Bronchial epithelial cell (primary cell): ENCODE measurements around the gene NTRK3. TPM values are rescaled to one million over a fixed set of nuclear protein-coding genes. Genes with fewer than 3 reads are reported as not detected.

ENCODE experiments used
- DNase-seq: peaks from one replicate; pipeline ENCODE4 v3.0.0-alpha.2; 2010; ENCODE audit warnings: low read depth
- FAIRE-seq: peaks from 2 replicates; lab custom pipeline; 2011; peaks lifted over from hg19 to GRCh38; lab: Jason Lieb, UNC
- H3K27me3 ChIP-seq: 2 replicates; pipeline ENCODE4 v1.5.1; 2011; ENCODE audit warnings: low read length; ENCODE audit not compliant: control insufficient read depth, insufficient read depth
- H3K36me3 ChIP-seq: 2 replicates; pipeline ENCODE4 v1.5.1; 2011; ENCODE audit warnings: low read length; ENCODE audit not compliant: control insufficient read depth, insufficient read depth
- H3K4me3 ChIP-seq: 2 replicates; pipeline ENCODE4 v1.5.1; 2011; ENCODE audit warnings: mild to moderate bottlenecking, low read depth, low read length, control low read depth
- CTCF ChIP-seq: IDR thresholded peaks from 2 replicates; pipeline ENCODE4 v1.5.1; 2011; ENCODE audit warnings: mild to moderate bottlenecking, moderate library complexity, low read length, control low read depth, inconsistent platforms; ENCODE audit not compliant: insufficient read depth, severe bottlenecking
- total RNA-seq: library from RNA; depleted of rRNA; stranded (reverse); fragments of >200 nt; gene quantifications from 2 replicates; pipeline ENCODE4 v1.2.1, GENCODE V29; 2014

Gene NTRK3
- total RNA-seq, 1 donor from 2014 or later: not detected

DNA sequence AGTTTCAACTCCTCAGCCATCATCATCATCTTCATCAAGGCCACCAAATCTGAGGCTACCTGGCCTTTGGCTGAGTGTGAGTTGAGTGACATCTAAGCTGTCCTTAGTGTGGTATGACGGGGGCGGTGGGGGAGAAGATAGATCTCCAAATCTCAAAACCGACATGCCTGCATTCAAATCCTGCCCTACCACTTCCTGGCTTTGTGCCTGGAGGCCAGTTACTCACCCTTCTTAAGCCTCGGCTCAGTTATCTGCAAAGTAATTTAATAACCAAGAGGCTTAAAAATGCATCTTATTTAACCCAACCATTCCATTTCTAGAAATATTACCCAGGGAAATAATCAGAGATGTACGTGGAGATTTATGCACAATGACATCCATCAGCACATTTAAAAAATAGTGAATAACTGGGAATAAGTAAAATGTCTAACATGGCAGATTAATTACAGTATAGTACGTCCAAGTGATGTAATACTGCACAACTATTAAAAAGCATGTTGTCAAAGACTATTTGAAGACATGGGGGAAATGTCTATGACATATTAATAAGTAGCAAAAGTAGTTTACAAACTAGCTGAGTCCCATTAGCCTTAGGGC is 167.4 kb downstream of the NTRK3 start:
- FAIRE-seq (no peak), DNase-seq (peak; percentile 8)
- TF ChIP-seq CTCF: no peak
- Histone ChIP-seq H3K4me3 (no peak overlapping the region), H3K27me3 (no peaks in the 10 kb centered on the region), H3K36me3 (no peaks in the 10 kb centered on the region)

DNA sequence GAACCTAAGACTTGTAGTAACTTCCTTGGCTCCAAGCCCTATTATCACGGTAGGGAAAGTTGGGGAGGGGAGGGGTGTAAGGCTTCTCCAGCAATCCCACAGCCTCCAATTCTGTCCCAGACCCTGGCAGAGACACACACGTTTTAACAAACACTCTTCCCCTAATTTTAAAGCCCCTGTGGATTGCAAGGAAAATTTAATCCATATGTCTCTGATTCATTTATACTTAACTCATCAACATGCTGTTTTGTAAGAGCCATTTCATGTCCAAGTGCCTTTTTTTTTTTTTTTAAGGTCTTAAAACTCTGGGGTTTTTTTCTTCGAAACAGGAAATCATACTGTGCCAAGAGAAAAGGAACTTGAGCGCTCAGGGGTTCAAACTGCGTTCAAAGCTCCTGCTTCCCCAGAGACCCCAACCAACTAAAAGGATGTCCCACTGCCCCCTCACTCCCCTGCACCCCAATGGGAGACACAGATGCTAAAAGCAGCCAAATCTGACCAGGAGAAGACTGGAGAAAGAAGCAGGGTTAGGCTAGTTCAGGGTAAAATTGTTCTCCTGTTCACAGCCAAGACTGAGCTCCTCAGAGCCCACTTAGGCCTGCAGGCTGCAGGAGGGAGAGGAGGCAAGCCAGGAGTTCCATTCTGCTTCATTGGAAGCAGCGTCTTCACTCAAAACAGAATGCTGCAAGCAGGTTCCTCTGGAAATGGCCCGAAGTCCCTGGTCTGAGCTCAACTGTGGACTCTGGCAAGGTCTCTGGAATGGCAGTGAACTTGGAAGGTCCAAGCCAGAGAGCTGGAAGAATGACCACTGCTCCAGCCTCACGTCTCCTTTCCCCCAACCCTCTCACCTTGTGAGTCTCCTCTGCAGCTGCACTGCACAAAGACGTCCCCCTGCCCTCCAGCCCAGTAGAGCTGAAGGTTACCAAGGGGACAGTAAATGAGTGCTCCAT is 172.5 kb downstream of the NTRK3 start:
- H3K36me3 ChIP-seq: no peaks in the 10 kb centered on the region
- TF ChIP-seq CTCF: no peak
- DNase-seq (no peak), FAIRE-seq (no peak)
- no peak overlapping the region for H3K4me3 ChIP-seq
- H3K27me3 ChIP-seq: no peaks in the 10 kb centered on the region

DNA sequence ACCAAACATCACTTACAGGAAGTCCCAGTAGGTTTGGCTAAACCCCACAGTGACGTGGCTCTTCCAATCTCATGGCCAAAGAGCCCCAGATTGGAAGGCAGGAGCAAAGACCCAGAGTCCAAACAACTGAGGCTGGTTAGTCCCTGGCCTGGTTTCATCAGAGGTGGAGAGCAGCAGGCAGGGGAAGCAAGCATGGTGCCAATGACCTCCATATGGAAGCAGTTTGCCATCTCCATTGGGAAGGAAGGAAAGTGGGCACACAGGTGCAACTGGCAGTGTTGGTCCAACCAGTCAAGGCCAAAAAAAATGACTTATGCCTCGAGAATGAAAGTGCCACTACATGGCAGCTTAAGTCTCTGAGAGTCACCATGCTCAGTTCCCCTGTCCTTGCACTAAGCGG is 175.9 kb downstream of the NTRK3 start:
- FAIRE-seq (no peak), DNase-seq (no peak)
- H3K36me3 ChIP-seq: no peaks in the 10 kb centered on the region
- H3K4me3 ChIP-seq: no peak overlapping the region
- no peaks in the 10 kb centered on the region for H3K27me3 ChIP-seq
- no peak for TF ChIP-seq CTCF

DNA sequence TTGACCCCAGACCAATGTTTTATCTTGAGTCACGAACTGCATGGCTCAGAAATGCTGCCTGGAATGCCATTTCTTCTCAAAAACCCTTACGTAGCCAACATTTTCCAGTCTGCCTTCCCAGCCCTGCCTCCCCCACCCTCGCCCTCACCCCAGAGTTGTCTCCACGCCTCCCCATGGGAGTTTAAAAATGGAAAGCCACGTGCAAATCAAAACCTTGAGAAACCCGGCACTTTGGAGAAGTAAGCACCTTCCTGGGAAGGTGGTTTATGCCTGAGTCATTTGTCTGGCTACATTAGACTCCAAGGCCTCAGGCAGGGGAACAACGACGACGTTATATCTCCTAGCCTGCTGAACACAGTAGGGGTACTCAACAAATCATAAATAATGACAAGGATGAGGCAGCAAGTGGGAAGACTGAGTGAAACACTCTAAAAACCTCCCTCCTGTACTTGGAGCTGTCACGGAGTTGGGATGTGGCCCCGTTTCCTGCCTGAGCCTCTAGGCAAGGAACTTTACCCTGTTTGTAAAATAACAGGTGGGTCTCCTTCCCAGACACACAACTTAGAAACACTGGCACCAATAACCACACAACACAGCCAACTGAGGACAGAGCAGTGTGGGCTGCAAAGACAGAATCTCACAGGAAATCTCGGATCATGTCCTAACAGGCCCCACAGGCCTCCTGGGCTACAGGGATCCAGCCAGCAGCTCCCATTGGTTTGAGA is 179.1 kb downstream of the NTRK3 start:
- Histone ChIP-seq H3K4me3 (no peak overlapping the region), H3K36me3 (no peaks in the 10 kb centered on the region), H3K27me3 (no peaks in the 10 kb centered on the region)
- DNase-seq (no peak), FAIRE-seq (no peak)
- no peak for TF ChIP-seq CTCF

DNA sequence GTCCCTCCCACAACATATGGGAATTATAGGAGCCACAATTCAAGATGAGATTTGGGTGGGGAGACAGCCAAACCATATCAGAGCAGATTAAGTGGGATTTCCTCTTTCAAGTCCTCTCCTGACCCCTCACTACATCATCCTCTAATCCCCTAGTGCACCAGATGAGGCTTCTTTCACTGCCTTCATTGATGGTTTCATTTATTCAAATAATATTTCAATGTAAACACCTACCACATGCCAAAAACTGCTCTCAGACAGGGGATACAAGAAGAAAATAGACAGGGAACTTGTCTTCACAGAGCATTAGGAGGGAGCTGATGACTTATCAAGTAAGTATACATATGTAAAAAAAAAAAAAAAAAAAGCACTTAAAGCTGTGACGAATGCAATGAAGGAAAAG is 180.2 kb downstream of the NTRK3 start:
- FAIRE-seq: peak; percentile 7
- Histone ChIP-seq H3K27me3 (no peaks in the 10 kb centered on the region), H3K36me3 (no peaks in the 10 kb centered on the region), H3K4me3 (no peak overlapping the region)
- TF ChIP-seq CTCF: no peak
- no peak for DNase-seq
